Glutamatergic neuron (in vitro differentiated cells): Measurements from ENCODE around the gene FN1. TPM values are rescaled to one million over a fixed set of nuclear protein-coding genes. Genes with fewer than 3 reads are reported as not detected.

ENCODE experiments used
- DNase-seq: peaks from one replicate; pipeline ENCODE4 v3.0.0; 2022
- H3K27ac Mint-ChIP-seq: one replicate; pipeline ENCODE4 v1.8.0; 2020; ENCODE audit warnings: mild to moderate bottlenecking, mixed read lengths, inconsistent platforms; ENCODE audit not compliant: unreplicated experiment
- H3K27me3 Mint-ChIP-seq: one replicate; pipeline ENCODE4 v1.8.0; 2020; ENCODE audit warnings: mild to moderate bottlenecking, moderate library complexity, mixed read lengths, inconsistent platforms; ENCODE audit not compliant: unreplicated experiment
- H3K36me3 Mint-ChIP-seq: one replicate; pipeline ENCODE4 v1.8.0; 2020; ENCODE audit warnings: mild to moderate bottlenecking, mixed read lengths, inconsistent platforms; ENCODE audit not compliant: unreplicated experiment
- H3K4me1 Mint-ChIP-seq: one replicate; pipeline ENCODE4 v1.8.0; 2020; ENCODE audit warnings: mild to moderate bottlenecking, low read depth, mixed read lengths, inconsistent platforms; ENCODE audit not compliant: unreplicated experiment
- H3K4me3 Mint-ChIP-seq: one replicate; pipeline ENCODE4 v1.8.0; 2020; ENCODE audit warnings: mild to moderate bottlenecking, mixed read lengths, inconsistent platforms; ENCODE audit not compliant: unreplicated experiment
- H3K9me3 Mint-ChIP-seq: one replicate; pipeline ENCODE4 v1.8.0; 2020; ENCODE audit warnings: mild to moderate bottlenecking, moderate library complexity, mixed read lengths, inconsistent platforms; ENCODE audit not compliant: unreplicated experiment
- total RNA-seq: library from RNA; stranded (reverse); fragmentation: NEBNext Ultra II Directional; extraction: Animal tissue kit (Norgen Biotek cat#: 25700); gene quantifications from one replicate; pipeline ENCODE4 v1.2.1, GENCODE V29; 2021; ENCODE audit not compliant: unreplicated experiment
- TF ChIP-seq, protein P1 (sequence below): fragments of 200-600 bp; sonication (generic); IDR thresholded peaks from one replicate; pipeline ENCODE4 v1.5.0; 2021; ENCODE audit not compliant: partially characterized antibody, unreplicated experiment

FN1 gene
- total RNA-seq, 1 donor from 2014 or later, result 28.6 TPM

DNA sequence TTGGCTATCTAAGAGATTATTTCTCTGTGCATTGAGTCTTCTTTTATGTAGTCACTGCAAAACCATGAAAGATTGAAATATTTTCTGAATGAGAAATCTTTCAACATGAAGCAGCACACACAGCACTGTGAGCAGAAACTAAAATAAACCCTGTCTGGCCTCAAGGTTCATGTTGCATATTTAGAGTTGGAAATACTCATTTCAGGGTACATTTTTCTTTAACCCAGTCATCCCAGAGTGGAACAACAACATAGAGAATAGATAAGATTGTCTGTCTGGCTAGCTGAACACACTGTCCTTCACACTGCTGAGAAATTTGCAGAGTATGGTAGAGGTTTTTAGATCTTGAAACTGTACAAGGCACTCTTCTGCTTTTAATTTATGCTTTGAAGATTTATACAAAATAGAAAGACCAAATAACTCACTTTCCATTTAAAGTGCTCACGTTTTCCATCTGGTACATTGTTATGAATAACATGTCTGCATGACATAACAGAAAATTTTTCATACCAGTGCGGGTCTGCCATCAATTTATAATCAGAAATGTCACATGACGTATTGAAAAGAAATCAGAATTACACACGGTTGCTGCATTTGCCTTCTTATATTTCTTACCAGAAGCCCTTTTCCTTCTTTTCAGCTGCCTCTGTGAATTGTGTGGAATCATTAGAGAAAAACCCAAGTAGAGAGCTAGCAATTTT lies 25.0 kb upstream of the FN1 start:
- Mint-ChIP-seq H3K36me3 (no peaks in the 10 kb centered on the region), H3K9me3 (no peaks in the 10 kb centered on the region), H3K4me3 (no peak overlapping the region), H3K27ac (no peak overlapping the region), H3K27me3 (no peaks in the 10 kb centered on the region), H3K4me1 (no peaks in the 10 kb centered on the region)
- DNase-seq, result no peak
- TF ChIP-seq, protein P1, sequence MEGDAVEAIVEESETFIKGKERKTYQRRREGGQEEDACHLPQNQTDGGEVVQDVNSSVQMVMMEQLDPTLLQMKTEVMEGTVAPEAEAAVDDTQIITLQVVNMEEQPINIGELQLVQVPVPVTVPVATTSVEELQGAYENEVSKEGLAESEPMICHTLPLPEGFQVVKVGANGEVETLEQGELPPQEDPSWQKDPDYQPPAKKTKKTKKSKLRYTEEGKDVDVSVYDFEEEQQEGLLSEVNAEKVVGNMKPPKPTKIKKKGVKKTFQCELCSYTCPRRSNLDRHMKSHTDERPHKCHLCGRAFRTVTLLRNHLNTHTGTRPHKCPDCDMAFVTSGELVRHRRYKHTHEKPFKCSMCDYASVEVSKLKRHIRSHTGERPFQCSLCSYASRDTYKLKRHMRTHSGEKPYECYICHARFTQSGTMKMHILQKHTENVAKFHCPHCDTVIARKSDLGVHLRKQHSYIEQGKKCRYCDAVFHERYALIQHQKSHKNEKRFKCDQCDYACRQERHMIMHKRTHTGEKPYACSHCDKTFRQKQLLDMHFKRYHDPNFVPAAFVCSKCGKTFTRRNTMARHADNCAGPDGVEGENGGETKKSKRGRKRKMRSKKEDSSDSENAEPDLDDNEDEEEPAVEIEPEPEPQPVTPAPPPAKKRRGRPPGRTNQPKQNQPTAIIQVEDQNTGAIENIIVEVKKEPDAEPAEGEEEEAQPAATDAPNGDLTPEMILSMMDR, result no peak

DNA sequence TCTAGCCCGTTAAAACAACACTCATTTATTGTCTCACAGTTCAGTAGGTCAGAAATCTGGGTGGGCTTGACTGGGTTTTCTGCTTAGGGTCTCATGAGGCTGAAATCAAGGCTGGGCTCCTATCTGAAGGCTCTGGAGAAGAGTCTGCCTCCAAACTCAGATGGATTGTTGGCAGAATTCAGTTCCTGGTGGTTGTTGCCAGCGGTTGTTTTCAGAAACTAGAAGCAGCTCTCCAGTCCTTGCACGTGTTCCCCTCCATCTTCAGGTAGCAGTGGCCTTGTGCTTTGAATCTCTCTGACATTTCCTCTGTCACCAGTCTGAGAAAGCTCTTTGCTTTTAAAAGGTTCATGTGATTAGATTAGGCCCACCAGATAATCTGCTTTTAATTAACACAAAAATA lies 20.1 kb upstream of the FN1 start:
- Mint-ChIP-seq H3K27me3 (no peaks in the 10 kb centered on the region), H3K4me1 (no peaks in the 10 kb centered on the region), H3K9me3 (no peaks in the 10 kb centered on the region), H3K36me3 (no peaks in the 10 kb centered on the region), H3K27ac (no peak overlapping the region), H3K4me3 (no peak overlapping the region)
- no peak for DNase-seq
- TF ChIP-seq, protein P1, result no peak

DNA sequence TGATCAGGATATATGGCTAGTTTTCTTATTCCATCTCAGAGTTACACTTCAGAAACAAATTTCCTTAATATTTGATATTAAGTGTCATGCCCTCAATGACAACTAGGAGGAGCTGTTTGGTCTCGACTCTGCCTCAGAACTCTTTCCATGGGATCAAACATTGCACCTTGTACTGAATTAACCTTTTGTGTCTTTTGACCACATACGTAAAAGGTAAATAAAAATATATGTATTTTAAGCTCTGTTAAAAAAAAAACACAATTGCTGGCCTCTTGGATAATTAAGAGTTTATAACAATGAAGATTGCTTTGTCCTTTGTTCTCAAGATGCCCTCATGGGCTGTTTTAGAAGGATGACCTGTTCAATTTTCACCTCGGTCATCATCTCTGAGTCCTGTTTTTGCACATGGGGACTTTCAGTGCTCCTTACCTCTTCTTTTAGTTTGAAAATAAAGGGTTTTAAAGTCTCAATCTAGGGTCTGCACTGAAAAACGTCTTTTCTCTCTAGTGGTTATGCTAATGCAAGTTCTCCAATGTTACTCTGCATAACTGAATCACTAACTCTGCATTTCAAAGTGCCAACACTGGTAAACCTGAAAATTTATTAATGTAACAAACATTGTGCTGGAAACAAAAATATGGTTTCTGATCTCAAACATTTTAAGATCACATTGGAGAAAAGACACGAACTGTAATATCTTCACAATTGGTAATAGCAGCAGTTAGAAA lies 18.8 kb upstream of the FN1 start:
- H3K36me3 Mint-ChIP-seq, result no peaks in the 10 kb centered on the region
- no peak overlapping the region for H3K4me3 Mint-ChIP-seq
- DNase-seq, result no peak
- H3K27ac Mint-ChIP-seq, result no peak overlapping the region
- TF ChIP-seq, protein P1, result peak; percentile 94
- H3K9me3 Mint-ChIP-seq, result no peaks in the 10 kb centered on the region
- no peaks in the 10 kb centered on the region for H3K4me1 Mint-ChIP-seq
- no peaks in the 10 kb centered on the region for H3K27me3 Mint-ChIP-seq

DNA sequence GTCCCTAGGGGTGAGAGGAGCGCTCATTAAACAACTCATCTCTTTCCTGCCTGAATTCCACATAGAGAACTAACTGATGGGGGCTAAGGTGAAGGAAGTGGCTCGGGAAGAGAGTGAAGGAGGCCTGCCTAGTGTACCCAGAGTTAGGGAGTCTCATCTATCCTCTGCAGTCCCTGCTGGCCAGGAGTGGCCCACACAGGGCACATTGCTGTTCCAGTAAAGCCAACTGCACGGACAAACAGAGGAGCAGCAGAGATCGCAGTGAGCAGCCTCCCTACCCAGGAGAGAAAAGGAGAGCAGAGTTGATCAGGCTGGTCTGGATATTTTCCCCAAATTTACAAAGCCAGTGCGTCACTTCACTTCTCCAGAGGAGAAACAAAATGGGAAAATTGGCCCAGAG lies 16.9 kb upstream of the FN1 start:
- Mint-ChIP-seq H3K27me3 (no peaks in the 10 kb centered on the region), H3K27ac (no peak overlapping the region), H3K4me3 (no peak overlapping the region), H3K4me1 (no peaks in the 10 kb centered on the region), H3K9me3 (peaks cover 2% of the 10 kb centered on the region), H3K36me3 (no peaks in the 10 kb centered on the region)
- TF ChIP-seq, protein P1, result no peak
- DNase-seq, result no peak
